ENCODE data around the gene SASS6. TPM values are rescaled to one million over a fixed set of nuclear protein-coding genes. Genes with fewer than 3 reads are reported as not detected.

Gene SASS6, protein sequence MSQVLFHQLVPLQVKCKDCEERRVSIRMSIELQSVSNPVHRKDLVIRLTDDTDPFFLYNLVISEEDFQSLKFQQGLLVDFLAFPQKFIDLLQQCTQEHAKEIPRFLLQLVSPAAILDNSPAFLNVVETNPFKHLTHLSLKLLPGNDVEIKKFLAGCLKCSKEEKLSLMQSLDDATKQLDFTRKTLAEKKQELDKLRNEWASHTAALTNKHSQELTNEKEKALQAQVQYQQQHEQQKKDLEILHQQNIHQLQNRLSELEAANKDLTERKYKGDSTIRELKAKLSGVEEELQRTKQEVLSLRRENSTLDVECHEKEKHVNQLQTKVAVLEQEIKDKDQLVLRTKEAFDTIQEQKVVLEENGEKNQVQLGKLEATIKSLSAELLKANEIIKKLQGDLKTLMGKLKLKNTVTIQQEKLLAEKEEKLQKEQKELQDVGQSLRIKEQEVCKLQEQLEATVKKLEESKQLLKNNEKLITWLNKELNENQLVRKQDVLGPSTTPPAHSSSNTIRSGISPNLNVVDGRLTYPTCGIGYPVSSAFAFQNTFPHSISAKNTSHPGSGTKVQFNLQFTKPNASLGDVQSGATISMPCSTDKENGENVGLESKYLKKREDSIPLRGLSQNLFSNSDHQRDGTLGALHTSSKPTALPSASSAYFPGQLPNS
- total RNA-seq (2022; extraction: Qiagen RNA extraction): 3.4 to 4.0 TPM (median 3.7 TPM) in 5 replicates

DNA sequence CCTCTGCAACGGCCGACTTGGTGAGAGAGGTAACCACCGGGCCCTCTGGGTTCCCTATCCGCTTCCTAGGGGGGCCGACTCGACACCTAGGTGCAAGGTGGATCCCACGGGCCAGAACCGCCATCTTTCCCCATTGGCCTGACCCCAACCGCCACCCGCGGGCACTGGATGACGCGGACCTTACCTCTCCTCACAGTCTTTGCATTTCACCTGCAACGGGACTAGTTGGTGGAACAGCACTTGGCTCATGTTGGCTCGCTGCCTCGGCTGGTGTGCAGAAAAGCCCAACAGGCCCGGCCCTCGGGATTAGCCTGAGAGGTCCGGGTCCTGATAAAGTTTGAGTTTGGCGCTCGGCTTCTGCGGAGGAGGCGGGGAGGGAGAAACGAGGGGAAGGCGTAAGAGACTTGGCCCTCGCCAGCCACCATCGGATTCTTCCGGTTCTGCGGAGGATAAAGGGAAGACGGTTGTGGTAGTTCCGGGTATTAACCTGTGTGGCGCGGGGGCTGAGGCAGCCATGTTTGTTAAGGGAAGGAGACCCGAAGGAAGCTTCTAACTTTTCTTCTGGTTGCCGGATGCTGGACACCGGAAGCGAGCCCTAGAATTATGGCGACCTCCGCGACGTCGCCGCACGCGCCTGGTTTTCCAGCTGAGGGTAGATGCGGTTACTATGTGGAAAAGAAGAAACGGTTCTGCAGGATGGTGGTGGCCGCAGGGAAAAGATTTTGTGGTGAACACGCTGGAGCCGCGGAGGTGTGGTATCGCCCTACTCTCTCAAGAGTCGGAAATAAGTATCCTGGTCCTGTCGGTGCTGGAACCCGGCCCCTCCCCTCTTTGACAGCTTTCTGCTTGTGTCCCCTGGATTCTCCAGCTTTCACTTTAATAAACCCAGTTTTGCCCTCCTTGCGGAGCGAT is at the start of gene SASS6, which contains the start of gene TRMT13:
Gene SASS6 (minus strand): TSS at position 365 of the 912 bp plus-strand sequence. CDS start 116 bp downstream, at position 249.
Gene TRMT13 (plus strand): TSS at position 598 of the 912 bp plus-strand sequence. CDS start 6 bp downstream, at position 604.

GRCh38 chr1:100178091-100178490 is 45.4 kb upstream of the SASS6 start, which contains the start of gene LRRC39:
Gene LRRC39 (minus strand): TSS chr1:100178256. CDS start chr1:100168516, 9,740 bp downstream.

Other genes with a start within 250 kb of the SASS6 start
- gene SLC35A3, start 162.9 kb downstream of the SASS6 start, total RNA-seq (2022; extraction: Qiagen RNA extraction): 8.5 to 10.0 TPM (median 8.8 TPM) in 5 replicates
- 5.5 to 7.7 TPM (median 7.2 TPM) in 5 replicates for gene TRMT13, start 233 bp upstream of the SASS6 start, total RNA-seq (2022; extraction: Qiagen RNA extraction)
- gene LRRC39, start 45.3 kb upstream of the SASS6 start, total RNA-seq (2022; extraction: Qiagen RNA extraction): 0.10 to 0.15 TPM (median 0.10 TPM) in 3 of 5 replicates, not detected in the others
- 3.0 to 4.2 TPM (median 3.7 TPM) in 5 replicates for gene DBT, start 116.9 kb upstream of the SASS6 start, total RNA-seq (2022; extraction: Qiagen RNA extraction)
- 21.7 to 23.5 TPM (median 22.2 TPM) in 5 replicates for gene RTCA, start 133.3 kb upstream of the SASS6 start, total RNA-seq (2022; extraction: Qiagen RNA extraction)
- gene CDC14A, start 219.6 kb upstream of the SASS6 start, total RNA-seq (2022; extraction: Qiagen RNA extraction): 1.9 to 2.6 TPM (median 2.4 TPM) in 5 replicates